SW 1271 (cell line): ENCODE results near the gene GSK3B.

Source experiments
- DNase-seq, 2 experiments: peaks; one replicate each; lab custom pipeline; 2025; lab: John Stamatoyannopoulos, UW

The GSK3B gene

DNA sequence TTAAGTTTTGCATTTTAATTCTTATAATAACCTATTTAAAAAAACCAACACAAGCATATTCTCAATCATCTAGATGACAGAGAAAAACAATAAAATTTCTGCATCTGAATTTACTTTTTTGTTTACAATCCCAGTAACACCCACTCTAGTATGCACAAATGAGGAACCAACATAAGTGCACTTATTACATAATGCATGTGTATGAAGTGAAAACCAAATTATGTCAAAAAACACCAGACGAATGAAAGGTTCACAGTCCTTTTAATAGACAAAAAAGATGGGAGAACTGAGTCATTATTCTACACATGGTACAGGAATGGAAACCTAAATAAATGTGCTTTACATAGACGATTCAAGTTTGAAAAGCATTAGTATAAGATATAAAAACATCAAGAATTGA lies 220.6 kb downstream of the GSK3B start:
- no peak for DNase-seq

DNA sequence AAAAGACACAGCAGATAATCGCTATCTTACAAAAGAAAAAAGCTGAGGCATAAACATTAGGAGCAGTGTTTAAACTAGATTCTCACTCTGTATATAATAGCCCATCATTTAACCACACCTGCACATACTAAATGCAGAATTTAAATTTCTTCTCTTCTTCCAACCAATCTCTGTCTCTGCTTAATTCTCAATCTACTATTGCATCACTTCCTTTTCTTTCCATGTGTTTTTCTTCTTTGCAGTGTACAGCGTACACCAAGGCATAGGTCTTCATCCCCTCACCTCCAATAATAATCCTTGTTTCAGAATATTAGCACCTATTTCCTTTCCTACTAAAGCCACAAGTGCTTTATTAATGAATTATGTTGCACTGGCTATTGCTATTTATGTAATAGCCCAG lies 221.5 kb downstream of the GSK3B start:
- no peak for DNase-seq

DNA sequence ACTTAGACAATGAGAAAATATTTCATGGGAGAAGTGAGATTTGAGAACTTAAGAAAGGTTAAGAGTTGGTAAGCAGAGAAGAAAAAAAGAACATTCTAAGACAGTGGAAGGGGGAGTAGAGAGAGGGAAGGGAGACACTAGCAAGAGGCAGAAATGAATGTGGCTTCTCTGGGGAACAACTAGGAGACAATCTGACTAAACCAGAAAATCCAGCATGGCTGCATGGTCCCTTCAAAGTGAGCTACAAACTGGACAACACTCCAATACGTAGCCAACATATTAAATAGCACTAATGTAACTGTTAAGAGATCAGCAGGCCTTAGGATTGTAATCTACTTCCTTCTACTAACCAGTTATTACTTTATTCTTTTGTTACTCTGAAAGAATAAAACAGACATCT lies 222.7 kb downstream of the GSK3B start:
- no peak for DNase-seq

- no peak for DNase-seq
These were observed 223.7 kb downstream of the GSK3B start for GRCh38 chr3:119870512-119870911.

DNA sequence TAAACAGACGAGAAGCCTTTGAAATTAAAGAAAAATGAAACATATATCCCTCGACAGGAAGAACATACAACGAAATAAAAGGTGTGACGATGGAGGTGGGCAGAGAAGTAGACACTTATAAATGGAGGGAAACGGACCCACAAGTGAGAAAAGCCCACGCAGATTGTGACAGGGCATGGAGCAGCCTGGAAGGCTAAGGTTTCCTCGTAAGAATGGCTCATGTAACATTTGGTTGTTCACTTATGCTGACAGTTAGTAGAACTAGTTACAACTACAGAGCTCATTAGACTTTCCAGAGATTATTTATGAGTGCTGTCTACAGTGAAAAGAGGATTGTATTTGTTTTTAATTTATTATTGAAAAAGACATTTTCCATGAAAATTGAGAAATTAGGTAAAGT lies 229.8 kb downstream of the GSK3B start:
- no peak for DNase-seq

GRCh38 chr3:119862616-119863015 lies 231.6 kb downstream of the GSK3B start:
- DNase-seq, result no peak

DNA sequence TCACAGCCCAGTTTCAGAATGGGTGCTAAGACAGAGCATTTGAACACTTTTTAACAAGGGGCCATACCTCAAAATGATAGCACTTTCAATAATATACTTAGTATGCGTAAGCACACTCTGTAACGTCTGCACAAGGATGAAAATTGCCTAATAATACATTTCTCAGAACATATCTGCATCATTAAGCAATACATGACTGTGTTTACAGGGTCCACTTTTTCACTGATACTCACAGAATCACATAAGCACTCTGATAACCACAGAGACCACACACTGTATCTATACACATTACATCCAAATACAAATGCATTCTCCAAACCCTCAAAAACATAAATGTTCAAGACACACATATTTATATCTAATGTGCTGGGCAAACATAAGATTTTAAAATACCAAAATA lies 232.6 kb downstream of the GSK3B start:
- DNase-seq, result no peak

DNA sequence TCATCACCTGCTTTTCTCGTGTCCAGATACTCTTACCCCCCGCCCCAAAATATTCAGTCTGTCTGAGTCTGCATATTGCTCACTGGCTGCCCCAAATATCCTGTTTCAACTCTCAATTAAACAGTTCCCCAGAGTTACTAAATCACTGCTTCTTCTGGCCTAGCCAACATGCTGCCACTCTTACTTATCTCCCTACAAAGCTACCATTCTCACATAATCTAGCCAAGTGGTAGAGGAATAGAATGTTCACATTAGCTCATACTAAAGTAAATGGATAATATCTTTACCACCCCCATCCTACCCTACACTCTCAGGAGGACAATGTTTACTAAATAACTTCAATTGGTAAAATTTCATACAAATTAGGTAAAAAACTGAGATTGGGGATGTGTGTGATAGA lies 234.5 kb downstream of the GSK3B start:
- DNase-seq, result no peak

DNA sequence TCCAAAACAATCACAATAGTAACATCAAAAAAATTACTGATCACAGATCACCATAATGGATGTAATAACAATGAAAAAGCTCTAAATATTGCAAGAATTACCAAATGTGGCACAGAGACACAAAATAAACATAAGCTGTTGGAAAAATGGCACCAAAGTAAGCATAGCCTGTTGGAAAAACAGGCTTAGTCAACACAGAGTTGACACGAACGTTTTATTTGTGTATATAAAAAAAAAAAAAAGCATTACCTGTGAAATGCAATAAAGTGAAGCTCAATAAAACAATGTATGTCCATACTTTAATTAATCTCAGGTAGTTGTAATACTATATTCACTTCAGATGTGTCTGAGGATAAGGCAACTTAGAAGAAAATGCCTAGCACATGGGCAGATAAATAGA lies 235.3 kb downstream of the GSK3B start:
- DNase-seq, result no peak

DNA sequence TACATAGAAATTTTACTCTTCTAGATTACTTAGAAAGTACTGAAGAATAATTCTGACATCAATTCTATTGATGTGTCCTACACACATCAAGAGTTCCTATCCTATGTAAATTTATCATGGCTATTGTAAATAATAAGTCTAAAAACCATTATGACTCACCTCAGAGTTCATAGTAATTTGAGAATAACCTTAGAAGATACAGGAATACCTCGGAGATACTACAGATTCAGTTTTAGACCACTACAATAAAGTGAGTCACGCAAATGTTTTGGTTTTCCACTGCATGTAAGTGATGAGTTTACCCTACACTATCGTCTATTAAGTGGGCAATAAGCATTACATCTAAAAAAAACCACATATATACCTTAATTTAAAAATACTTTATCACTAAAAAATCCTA lies 237.6 kb downstream of the GSK3B start:
- DNase-seq, result no peak

GRCh38 chr3:119849126-119849525 lies 245.1 kb downstream of the GSK3B start:
- DNase-seq, result no peak

GRCh38 chr3:119841808-119842471 lies 252.3 kb downstream of the GSK3B start:
- no peak for DNase-seq

DNA sequence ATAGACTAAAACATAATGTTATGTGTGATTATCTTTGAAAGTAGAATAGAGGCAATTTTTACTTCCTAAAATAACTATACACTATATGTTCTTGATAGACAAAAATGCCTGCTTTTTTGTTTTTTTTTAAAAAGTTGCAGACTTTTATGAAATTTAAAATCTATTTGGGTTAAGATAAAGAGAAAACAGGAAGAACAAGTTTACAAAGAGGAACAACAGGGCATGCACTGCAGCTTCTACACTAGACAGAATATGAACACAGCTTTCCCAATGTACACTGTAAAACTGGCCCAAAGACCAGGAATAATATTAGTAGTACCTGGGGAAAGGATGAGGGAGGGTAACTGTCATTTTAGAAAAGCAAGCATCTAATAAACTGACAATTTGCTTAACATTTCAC lies 258.7 kb downstream of the GSK3B start:
- no peak for DNase-seq

DNA sequence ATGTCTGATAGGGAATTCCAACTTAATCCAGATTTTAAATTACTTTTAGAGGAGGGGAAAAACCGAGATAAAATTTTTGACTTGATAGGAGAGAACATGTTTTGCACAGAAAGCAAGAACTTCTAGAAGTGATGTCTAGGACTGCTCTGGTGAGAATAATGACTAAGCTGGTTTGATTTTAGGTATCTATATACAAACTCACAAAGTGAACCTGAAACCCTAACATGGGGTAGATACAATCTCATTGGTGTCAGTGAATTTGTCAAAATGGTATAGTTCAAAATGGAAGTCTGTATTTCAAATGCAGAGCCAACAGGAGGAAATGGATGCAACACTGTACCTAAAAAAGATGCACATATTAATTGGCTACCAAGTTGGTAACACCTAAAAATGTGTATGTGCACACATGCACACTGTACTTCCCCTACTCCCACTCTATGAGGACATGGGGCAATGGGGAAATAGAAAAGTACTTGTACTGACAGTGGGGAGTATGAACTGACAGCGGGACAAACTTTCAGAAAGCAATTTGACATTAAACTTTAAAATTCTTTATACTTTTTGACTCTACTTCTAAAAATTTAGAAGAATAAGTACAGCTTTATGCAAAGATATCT lies 259.4 kb downstream of the GSK3B start:
- DNase-seq, result no peak

- no peak for DNase-seq
These were observed 262.3 kb downstream of the GSK3B start for GRCh38 chr3:119831941-119832371.

DNA sequence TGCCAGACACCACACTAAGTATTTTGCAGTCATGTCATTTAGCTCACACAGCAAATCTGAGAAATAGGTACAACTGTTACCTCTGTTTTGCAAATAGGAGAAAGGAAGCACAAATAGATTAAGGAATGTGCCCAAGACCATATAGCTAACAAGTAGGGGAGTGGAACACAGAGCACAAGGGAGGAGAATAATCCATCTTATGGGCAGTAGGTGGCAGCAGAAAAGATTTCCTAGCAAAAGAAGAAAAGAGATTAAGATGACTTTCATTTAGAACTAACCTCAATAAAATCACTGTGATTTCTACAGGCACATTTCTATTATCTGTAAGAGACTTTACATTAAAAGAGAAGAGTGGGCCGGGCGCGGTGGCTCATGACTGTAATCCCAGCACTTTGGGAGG lies 263.2 kb downstream of the GSK3B start:
- DNase-seq, result peak in 1 of 2 experiments; percentile 9

- DNase-seq, result no peak
These were observed 264.8 kb downstream of the GSK3B start for GRCh38 chr3:119829420-119829819.

- DNase-seq, result no peak
These were observed 267.3 kb downstream of the GSK3B start for GRCh38 chr3:119826711-119827608.

DNA sequence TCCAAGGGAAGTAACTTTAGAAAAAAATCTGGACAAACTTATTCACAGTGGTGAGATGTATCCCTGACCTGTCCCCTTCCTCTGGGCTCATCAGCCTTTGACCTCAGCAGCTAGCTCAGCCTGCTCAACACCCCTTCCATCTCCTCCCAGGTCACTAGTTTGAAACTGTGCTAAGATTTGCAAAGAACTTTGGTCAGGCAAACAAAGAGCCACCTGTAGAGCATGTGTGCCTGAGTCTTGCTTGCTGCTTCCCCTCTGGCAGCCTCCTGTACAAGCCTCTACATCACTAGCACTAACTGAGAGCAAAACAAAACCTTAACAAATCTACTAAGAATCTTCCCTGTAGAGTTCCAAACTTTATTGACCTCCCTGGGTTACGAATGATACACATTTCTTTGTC lies 268.4 kb downstream of the GSK3B start:
- DNase-seq, result no peak

GRCh38 chr3:119819806-119820205 lies 274.4 kb downstream of the GSK3B start:
- DNase-seq, result no peak

DNA sequence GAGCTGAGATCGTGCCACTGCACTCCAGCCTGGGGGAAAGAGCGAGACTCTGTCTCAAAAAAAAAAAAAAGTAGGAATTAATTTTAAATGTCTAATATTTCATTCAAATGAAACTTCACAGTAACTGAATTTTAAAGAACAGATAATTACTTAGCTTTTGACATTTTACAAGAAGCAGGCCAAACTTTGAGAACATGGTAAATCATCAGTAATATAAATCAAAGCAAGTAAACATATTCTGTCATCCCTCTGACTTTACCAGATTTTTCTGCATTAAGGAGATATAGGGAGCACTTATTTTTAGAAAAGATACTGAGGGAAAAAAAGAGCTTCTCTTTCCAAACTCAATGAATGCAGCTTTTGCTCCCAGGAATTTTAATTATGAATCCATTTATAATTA lies 275.3 kb downstream of the GSK3B start:
- DNase-seq, result no peak

DNA sequence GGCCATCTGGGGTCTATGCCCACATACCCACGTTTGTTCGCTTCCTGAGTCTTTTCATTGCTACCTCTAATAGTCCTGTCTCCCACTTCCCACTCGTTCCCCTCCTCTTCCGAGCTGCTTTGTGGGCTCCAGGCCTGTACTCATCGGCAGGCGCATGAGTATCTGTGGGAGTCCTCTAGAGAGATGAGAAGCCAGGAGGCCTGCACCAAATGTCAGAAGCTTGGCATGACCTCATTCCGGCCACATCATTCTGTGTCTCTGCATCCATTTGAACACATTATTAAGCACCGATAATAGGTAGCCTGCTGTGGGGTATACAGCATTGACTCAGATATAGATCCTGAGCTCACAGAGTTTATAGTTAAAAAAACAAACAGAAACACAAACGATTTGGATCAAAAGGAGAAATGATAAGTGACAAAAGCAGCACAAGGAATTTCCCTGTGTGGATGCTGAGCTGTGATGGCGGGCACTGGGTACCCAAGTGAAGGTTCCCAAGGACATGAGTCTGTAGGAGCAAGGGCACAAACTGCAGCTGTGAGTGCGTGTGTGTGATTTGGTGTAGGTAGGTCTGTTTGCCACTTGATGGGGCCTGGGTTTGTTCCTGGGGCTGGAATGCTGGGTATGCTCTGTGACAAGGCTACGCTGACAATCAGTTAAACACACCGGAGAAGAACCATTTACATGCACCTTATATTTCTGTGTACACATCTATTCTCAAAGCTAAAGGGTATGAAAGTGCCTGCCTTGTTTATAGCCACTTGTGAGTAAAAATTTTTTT lies 276.5 kb downstream of the GSK3B start:
- no peak for DNase-seq
